LNCaP clone FGC (cell line): ENCODE results near the gene DOCK8.

Source experiments
- DNase-seq: peaks from one replicate; pipeline ENCODE4 v3.0.0-alpha.2; 2011; ENCODE audit warnings: low read depth
- H3K4me3 ChIP-seq: 2 replicates; pipeline ENCODE4 v1.5.1; 2011; ENCODE audit warnings: mild to moderate bottlenecking, low read depth, low read length, control low read depth
- TF ChIP-seq, protein P1 (sequence below): IDR thresholded peaks from 2 replicates; pipeline ENCODE4 v1.5.1; 2012; ENCODE audit warnings: mild to moderate bottlenecking; ENCODE audit not compliant: control insufficient read depth, insufficient read depth; ENCODE audit errors: extremely low read depth

DOCK8 gene

GRCh38 chr9:463455-464171 is 248.9 kb downstream of the DOCK8 start:
- TF ChIP-seq, protein P1, sequence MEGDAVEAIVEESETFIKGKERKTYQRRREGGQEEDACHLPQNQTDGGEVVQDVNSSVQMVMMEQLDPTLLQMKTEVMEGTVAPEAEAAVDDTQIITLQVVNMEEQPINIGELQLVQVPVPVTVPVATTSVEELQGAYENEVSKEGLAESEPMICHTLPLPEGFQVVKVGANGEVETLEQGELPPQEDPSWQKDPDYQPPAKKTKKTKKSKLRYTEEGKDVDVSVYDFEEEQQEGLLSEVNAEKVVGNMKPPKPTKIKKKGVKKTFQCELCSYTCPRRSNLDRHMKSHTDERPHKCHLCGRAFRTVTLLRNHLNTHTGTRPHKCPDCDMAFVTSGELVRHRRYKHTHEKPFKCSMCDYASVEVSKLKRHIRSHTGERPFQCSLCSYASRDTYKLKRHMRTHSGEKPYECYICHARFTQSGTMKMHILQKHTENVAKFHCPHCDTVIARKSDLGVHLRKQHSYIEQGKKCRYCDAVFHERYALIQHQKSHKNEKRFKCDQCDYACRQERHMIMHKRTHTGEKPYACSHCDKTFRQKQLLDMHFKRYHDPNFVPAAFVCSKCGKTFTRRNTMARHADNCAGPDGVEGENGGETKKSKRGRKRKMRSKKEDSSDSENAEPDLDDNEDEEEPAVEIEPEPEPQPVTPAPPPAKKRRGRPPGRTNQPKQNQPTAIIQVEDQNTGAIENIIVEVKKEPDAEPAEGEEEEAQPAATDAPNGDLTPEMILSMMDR: no peak
- no peak overlapping the region for H3K4me3 ChIP-seq
- no peak for DNase-seq

- no peak overlapping the region for H3K4me3 ChIP-seq
- DNase-seq: no peak
- TF ChIP-seq, protein P1: no peak
Measured at GRCh38 chr9:466747-467146, 252.1 kb downstream of the DOCK8 start.

DNA sequence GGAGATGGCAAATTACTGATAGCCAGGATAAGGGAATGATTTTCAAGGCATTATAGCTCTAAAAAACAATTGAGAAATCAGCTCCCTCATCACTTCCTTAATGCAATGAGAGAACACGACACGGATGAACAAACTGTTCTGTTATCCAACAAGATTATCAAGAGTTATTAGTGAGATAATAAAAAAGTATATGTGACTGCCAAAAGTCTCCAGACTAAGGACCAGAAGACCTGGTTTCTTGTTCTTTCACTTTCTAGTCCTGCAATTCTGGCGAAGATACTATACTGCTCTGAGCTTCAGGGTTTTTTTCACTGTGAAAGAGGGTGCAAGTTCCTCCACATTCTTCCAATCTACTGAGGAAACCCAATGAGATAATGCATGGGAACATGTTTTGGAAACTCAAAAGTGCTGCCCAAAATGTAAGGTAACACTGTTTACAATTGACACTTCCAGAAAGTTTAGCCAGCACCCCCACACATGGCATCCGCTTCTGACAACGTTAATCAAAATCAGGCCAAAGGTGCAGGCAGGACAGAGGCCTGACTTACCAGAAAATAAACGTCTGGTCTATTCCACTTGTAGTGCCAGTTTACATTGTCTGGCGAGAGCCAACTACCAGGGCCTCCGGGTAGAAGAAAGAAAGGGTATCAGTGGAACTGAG is 254.2 kb downstream of the DOCK8 start:
- DNase-seq: peak; percentile 63
- TF ChIP-seq, protein P1: no peak
- peak overlapping the region; percentile 59; the same call in 1 of the 2 replicates for H3K4me3 ChIP-seq

GRCh38 chr9:469672-470551 is 255.2 kb downstream of the DOCK8 start:
- TF ChIP-seq, protein P1: no peak
- no peak for DNase-seq
- H3K4me3 ChIP-seq: peak overlapping the region; percentile 59

DNA sequence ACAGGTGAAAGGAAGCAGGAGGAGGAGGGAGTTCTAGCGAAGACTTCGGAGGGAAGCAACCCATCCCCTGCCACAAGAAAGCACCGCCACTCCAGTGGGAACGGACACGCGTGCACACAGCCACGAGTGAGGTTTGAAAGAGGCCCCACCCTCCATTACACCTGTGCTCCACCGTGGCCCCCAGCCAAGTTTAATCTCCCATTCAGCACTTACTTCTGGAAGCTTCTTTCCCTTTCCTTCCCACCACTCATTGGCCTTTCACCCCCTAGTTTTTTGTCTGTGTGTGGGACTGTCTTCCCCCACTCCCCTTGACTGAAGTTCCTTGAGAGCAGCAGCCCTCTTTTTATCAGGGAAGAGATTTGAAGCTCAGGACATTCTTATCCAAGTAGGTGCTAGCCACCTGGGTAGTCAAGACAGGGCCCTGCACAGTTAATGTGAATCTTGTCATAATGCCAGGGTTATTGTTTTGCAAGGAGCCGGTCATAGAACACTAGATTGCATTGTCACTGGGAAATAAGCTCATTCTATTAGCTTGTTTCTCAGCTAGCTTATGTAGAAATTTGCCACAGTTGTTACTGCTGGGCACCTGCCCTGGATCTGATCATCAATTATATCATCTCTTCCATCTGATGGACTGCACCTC is 256.0 kb downstream of the DOCK8 start:
- TF ChIP-seq, protein P1: no peak
- DNase-seq: no peak

GRCh38 chr9:471320-471719 is 256.7 kb downstream of the DOCK8 start:
- TF ChIP-seq, protein P1: no peak
- no peak for DNase-seq
- H3K4me3 ChIP-seq: peak overlapping the region; percentile 59; the same call in 1 of the 2 replicates

More for the DNA sequence above, 256.0 kb downstream of the DOCK8 start:
- peak overlapping the region; percentile 59 for H3K4me3 ChIP-seq
